ENCODE results near the gene CCDC121. TPM values are rescaled to one million over a fixed set of nuclear protein-coding genes. Genes with fewer than 3 reads are reported as not detected.

The CCDC121 gene
- polyA plus RNA-seq, 1 donor (not counting 4 experiments of a cell fraction or from before 2014, with no cell fraction given) = 1.1 TPM

DNA sequence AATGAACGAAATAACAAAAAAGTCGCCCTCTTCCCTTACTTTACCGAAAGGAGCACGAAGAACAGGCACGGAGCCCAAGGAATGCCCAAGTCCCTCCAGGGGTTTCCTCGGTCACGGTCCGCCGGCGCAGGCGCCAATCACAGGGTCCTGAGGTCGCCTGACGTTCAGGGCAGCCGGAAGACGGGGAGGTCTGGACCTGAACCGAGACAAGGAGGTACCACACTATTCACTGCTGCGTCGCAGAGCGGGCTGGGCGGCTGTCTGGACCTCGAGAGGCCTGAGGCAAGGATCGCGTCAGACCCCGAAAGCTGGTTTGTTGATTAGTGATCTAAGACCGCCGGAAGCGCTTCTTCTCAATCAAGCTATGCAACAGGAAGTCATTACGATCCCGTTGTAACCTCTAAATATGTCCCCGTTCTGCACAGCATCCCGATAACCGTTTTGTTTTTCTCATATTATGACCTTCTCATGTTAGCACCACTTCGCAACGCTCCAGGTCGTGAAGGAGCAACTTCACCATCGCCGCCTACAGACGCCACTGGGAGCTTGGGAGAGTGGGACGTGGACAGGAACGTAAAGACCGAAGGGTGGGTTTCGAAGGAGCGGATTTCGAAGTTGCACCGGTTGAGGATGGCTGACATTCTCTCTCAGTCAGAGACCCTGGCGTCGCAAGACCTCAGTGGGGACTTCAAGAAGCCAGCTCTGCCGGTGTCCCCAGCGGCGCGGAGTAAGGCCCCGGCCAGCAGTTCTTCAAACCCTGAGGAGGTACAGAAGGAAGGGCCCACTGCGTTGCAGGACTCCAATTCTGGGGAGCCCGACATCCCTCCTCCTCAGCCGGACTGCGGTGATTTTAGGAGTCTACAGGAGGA is 34.7 kb upstream of the CCDC121 start, which contains the start of the genes SLC4A1AP and SUPT7L:
SLC4A1AP (plus strand) TSS at position 605 of the 869 bp plus-strand sequence; CDS start at position 631, 26 bp downstream.
SUPT7L (minus strand) TSS at position 330 of the 869 bp plus-strand sequence. CDS start 1,422 bp downstream, outside the sequence.
- no peaks in the 10 kb centered on the region for H4K20me1 ChIP-seq (ENCODE audit: control insufficient read depth, extremely low read depth, insufficient read depth, low read length)
- DNase-seq (ENCODE audit: low read depth, low spot score) = no peak
- peaks cover 16 to 21% of the 10 kb centered on the region in 2 experiments for H3K36me3 ChIP-seq (ENCODE audit: control insufficient read depth in 2 of 2, extremely low read depth in 1 of 2, insufficient read depth in 2 of 2, low read length in 2 of 2)
- peak within 1 kb of the TSS; percentile 96 for H3K9ac ChIP-seq (ENCODE audit: control insufficient read depth, extremely low read depth, insufficient read depth, low read length)
- H3K4me2 ChIP-seq (ENCODE audit: control insufficient read depth, extremely low read depth, insufficient read depth, low read depth, low read length) = peak within 1 kb of the TSS; percentile 95
- H3K4me3 ChIP-seq (ENCODE audit: control insufficient read depth in 2 of 3, extremely low read depth in 1 of 3, insufficient read depth in 2 of 3, low read depth in 1 of 3, low read length in 3 of 3) = peak within 1 kb of the TSS; percentile 95 to 97 (median 96)
- H2AFZ ChIP-seq (ENCODE audit: control insufficient read depth, low read length) = peak within 1 kb of the TSS; percentile 100
- peak; percentile 77 for FAIRE-seq
- peak within 1 kb of the TSS; percentile 96 for H3K27ac ChIP-seq (ENCODE audit: control insufficient read depth, insufficient read depth, low read length)
- TF ChIP-seq, protein P1, sequence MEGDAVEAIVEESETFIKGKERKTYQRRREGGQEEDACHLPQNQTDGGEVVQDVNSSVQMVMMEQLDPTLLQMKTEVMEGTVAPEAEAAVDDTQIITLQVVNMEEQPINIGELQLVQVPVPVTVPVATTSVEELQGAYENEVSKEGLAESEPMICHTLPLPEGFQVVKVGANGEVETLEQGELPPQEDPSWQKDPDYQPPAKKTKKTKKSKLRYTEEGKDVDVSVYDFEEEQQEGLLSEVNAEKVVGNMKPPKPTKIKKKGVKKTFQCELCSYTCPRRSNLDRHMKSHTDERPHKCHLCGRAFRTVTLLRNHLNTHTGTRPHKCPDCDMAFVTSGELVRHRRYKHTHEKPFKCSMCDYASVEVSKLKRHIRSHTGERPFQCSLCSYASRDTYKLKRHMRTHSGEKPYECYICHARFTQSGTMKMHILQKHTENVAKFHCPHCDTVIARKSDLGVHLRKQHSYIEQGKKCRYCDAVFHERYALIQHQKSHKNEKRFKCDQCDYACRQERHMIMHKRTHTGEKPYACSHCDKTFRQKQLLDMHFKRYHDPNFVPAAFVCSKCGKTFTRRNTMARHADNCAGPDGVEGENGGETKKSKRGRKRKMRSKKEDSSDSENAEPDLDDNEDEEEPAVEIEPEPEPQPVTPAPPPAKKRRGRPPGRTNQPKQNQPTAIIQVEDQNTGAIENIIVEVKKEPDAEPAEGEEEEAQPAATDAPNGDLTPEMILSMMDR (optimal IDR thresholded peaks at IDR 0.05 in 1 of 3, IDR thresholded peaks at IDR 0.05 in 1 of 3, conservative IDR thresholded peaks at IDR 0.05 in 1 of 3; ENCODE audit: extremely low read depth in 1 of 3, insufficient read depth in 2 of 3, low read length in 3 of 3) = peak in 1 of 3 experiments; percentile 13
- TF ChIP-seq EZH2 (IDR thresholded peaks at IDR 0.05; ENCODE audit: low read length) = no peak
- peaks cover 40% of the 10 kb centered on the region for H3K79me2 ChIP-seq (ENCODE audit: control insufficient read depth, insufficient read depth, low read length)
- no peaks in the 10 kb centered on the region for H3K9me3 ChIP-seq (ENCODE audit: control insufficient read depth, low read depth, low read length)
- no peaks in the 10 kb centered on the region for H3K9me1 ChIP-seq (ENCODE audit: control insufficient read depth, extremely low read depth, insufficient read depth, low read length)
- H3K27me3 ChIP-seq (ENCODE audit: control insufficient read depth, extremely low read depth, insufficient read depth, low read length) = no peaks in the 10 kb centered on the region
- H3K4me1 ChIP-seq (ENCODE audit: control insufficient read depth, extremely low read depth, insufficient read depth, low read length) = peaks cover 19% of the 10 kb centered on the region
- dilution Hi-C loops (cut with MboI; ENCODE audit: extremely low pct_ligation_motif_present, low sequenced_read_pairs) = no loop called here

DNA sequence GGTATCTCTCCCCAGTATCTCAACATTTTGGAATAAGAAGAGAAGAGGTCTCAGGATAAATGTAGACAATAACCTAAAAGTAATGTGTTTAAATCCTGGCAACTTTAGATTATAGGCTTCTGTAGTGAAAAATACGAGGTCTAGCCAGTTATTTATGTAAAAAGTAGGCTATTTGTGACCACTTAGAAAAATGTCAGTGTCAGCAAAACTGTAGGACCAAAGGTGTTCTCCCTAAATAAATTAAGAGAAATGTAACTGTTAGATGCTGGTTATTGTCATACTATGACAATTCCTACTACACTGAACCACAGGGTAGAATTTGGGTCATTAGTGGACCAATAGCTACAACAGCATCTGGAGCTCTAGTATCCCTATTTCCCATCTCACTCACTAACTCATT is 32.6 kb upstream of the CCDC121 start:
- H2AFZ ChIP-seq (ENCODE audit: control insufficient read depth, low read length) = no peak overlapping the region
- TF ChIP-seq, protein P1 (optimal IDR thresholded peaks at IDR 0.05 in 1 of 3, IDR thresholded peaks at IDR 0.05 in 1 of 3, conservative IDR thresholded peaks at IDR 0.05 in 1 of 3; ENCODE audit: extremely low read depth in 1 of 3, insufficient read depth in 2 of 3, low read length in 3 of 3) = no peak
- no peak for TF ChIP-seq EZH2 (IDR thresholded peaks at IDR 0.05; ENCODE audit: low read length)
- no peaks in the 10 kb centered on the region for H3K9me1 ChIP-seq (ENCODE audit: control insufficient read depth, extremely low read depth, insufficient read depth, low read length)
- no peak overlapping the region for H3K27ac ChIP-seq (ENCODE audit: control insufficient read depth, insufficient read depth, low read length)
- DNase-seq (ENCODE audit: low read depth, low spot score) = no peak
- H3K9ac ChIP-seq (ENCODE audit: control insufficient read depth, extremely low read depth, insufficient read depth, low read length) = no peak overlapping the region
- H3K36me3 ChIP-seq (ENCODE audit: control insufficient read depth in 2 of 2, extremely low read depth in 1 of 2, insufficient read depth in 2 of 2, low read length in 2 of 2) = peaks cover 13 to 22% of the 10 kb centered on the region in 2 experiments
- dilution Hi-C loops (cut with MboI; ENCODE audit: extremely low pct_ligation_motif_present, low sequenced_read_pairs) = no loop called here
- peaks cover 17% of the 10 kb centered on the region for H3K4me1 ChIP-seq (ENCODE audit: control insufficient read depth, extremely low read depth, insufficient read depth, low read length)
- H3K9me3 ChIP-seq (ENCODE audit: control insufficient read depth, low read depth, low read length) = no peaks in the 10 kb centered on the region
- no peak overlapping the region for H3K4me3 ChIP-seq (ENCODE audit: control insufficient read depth in 2 of 3, extremely low read depth in 1 of 3, insufficient read depth in 2 of 3, low read depth in 1 of 3, low read length in 3 of 3)
- H3K79me2 ChIP-seq (ENCODE audit: control insufficient read depth, insufficient read depth, low read length) = peaks cover 40% of the 10 kb centered on the region
- FAIRE-seq = no peak
- H3K27me3 ChIP-seq (ENCODE audit: control insufficient read depth, extremely low read depth, insufficient read depth, low read length) = no peaks in the 10 kb centered on the region
- no peak overlapping the region for H3K4me2 ChIP-seq (ENCODE audit: control insufficient read depth, extremely low read depth, insufficient read depth, low read depth, low read length)
- no peaks in the 10 kb centered on the region for H4K20me1 ChIP-seq (ENCODE audit: control insufficient read depth, extremely low read depth, insufficient read depth, low read length)

All from keratinocyte (primary cell).